Dermis lymphatic vessel endothelial cell (primary cell): ENCODE data around the gene SLC35F3. TPM values are rescaled to one million over a fixed set of nuclear protein-coding genes. Genes with fewer than 3 reads are reported as not detected.

Source experiments
- total RNA-seq: library from RNA; depleted of rRNA; stranded (reverse); fragments of >200 nt; gene quantifications from 2 replicates; pipeline ENCODE4 v1.2.1, GENCODE V29; 2014

SLC35F3 gene
- total RNA-seq: not detected in 2 replicates

DNA sequence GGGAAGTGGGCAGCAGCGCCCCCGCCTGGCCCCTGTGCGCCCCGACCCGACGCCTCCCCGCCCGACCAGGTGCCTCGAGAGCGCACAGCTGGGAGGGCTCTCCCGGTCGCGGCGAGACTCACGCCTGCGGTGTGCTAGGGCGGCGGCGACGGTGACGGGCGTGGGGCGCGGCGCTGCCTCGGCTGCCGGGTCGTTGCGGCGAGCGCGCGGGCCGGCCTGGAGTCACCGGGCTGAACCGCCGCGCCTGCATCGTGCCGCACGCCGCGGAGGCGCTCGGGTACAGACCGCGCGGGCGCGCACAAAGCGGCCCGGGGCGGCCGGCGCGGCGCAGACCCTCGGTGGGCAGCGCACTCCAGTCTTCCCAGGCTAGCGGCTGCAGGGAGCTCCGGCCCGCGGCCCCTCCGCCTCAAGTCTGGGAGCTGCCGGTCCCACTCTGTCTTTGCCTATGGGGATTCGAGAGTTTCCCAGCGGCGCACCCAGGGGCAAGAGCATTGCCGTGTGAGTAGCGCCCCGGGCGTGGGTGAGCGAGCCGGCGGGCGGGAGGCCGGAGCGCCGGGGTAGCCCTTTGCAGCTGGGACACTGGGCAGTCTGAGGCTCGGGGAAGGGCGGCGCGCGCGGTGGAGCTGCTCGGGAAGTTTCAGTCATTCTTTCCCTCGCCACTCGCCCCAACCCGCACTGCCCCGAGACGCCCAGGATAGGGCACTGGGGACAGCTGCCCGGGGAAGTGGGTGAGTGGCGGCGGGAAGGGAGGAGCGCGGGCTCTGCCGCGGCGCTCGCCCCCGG, at the start of gene SLC35F3:
Gene SLC35F3, plus strand, starts transcription at position 44 of the 783 bp plus-strand sequence.

DNA sequence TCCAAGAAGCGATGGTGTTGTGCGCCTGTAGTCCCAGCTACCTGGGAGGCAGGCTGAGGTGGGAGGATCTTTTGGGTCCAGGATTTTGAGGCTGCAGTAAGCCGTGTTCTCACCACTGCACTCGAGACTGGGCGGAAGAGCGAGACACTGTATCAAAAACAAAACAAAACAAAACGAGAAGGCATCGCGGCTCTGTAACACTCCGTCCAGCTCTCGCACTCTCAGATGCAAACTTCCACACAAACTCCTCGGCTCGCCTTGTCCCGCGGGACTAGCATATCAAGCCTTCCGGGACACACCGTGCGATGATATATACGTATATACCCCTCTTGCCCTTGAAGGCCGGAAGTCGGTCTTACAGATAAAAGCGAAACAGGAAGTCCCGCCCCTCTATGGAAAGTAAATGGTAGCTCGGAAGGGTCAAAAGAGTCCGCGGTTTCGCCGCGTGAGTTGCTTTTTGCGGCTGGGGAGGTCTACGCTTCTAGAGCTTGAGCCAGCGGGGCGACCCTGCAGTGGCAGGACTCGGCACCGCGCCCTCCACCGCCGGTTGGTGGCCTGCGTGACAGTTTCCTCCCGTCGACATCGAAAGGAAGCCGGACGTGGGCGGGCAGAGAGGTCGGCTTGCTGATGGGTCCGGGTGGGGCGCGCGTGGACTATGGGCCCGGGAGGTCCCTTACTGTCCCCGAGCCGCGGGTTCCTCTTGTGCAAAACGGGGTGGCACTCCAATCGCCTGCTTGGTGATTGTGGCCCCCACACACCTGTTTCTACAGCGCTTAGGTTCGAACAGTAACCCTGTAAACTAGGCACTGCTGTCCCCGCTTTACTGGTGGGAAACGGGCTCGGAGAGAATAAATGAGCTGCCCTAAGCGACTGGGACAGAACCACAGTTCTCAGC, 468.8 kb downstream of the SLC35F3 start, which contains the start of gene COA6:
Gene COA6, plus strand, starts transcription at position 393 of the 895 bp plus-strand sequence. Its CDS starts 11 bp downstream, at position 404.

